NCI-H1694 (cell line): ENCODE data around the gene KIFC3.
"Not testable (repeated sequence)": the region's sequence is repeated elsewhere in the genome, so short reads cannot be mapped to it uniquely, and the experiment has no call there.

Source experiments
- DNase-seq: peaks from one replicate; lab custom pipeline; 2025; lab: John Stamatoyannopoulos, UW

The KIFC3 gene

DNA sequence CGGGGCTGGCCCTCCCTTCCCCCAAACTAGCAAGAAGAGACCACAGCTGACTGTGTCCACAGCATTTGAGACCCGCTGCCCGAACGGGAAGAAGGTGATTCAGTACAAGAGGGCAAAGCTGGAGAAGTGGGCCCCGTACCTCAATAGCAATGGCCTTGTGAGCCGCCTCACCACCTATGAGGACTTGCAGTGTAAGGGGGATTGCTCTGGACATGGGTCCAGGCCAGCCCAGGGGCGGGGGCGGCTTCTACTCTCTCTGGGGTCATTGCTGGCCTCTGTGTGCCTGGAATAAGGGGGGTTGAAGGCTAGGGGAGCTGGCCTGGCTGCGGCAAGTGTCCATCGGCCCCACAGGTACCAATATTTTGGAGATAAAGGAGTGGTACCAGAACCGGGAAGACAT lies 79.6 kb downstream of the KIFC3 start:
- no peak for DNase-seq

DNA sequence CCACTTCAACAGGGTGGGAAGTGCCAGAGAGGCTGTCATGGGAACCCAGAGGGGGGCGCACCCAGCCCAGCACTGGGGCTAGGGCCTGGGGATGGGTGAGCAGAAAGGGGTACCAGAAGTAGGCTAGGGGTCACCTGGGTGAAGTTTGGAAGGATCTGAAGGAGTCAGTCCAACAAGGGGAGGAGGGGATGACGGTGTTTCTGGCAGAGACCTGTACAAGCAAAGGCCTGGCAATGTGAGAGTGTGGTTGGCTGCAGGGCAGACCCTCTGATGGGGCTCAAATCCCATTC lies 80.1 kb downstream of the KIFC3 start:
- no peak for DNase-seq

DNA sequence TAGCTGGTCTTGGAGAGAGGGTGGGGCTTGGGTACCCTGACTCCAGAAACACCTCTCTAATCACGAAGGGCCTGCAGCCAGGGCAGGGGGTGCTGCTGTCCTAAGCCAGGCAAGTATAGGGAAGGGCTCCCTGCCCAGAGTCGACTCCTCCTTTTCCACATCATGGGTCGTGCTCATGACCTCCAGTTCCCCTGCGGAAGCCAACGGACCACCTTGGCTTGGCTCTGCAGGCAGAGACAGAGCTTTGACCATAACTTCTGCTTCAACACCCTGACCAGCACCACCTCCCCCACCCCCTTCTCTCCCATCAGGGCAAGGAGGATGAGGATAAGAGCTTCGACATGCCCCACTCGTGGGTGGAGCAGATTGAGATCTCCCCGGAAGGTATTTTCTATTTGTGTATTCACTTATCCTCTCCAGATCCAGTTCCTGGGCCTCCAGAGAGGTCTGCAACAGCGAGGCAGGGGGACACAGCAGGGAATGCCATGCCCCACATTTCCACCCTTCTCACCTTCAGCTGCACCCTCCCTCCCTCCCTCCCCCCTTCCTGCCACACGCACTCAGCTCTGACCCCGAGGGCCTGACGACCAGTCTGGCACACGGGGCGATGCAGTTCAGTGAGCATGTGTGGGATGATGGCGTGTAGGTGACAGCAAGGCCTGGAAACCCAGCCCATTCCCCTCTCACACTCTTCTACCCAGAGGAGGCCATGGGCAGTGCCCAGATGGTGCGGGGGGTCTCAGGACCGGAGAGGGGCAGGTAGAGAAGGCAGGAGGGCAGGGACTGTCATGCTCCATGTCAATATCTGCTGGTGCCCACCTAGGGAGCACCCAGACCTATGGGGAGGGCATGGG lies 80.7 kb downstream of the KIFC3 start:
- DNase-seq = no peak

DNA sequence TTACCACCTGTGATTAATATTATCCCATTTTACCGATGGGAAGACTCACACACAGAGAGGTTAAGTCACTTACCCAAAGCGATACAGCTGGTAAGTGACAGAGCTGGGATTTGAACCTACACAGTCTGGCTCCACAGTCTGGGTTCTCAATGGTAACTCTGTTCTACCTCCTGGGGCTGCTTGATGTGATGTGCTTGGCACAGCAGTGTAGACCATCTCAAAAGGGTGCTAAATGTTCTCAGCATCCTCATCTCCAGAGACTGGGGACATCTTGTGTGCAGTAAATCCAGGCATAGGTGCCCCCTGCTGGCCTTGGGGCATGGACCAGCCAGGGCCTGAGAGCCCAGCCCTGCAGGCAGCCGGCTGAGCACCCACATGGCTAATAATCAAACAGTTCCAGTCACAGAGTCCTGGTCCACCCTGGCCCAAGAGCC lies 82.1 kb downstream of the KIFC3 start:
- peak; percentile 5 for DNase-seq

DNA sequence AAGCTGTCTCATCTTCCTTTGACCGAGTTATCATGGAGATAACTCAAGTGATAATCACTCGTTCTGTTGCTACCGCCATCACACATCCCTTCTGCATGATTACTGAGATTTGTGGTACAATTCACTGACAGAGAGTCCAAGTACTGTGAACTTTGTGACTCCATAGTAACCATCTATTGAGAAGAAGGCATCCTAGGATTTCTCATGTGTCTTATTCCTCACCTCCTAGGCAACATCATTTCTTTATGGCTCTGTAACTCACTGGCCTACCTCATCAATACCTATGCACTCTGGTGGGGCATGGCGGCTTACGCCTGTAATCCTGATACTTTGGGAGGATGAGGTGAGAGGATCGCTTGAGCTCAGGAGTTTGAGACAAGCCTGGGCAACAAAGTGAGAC lies 88.2 kb downstream of the KIFC3 start:
- DNase-seq = no peak

DNA sequence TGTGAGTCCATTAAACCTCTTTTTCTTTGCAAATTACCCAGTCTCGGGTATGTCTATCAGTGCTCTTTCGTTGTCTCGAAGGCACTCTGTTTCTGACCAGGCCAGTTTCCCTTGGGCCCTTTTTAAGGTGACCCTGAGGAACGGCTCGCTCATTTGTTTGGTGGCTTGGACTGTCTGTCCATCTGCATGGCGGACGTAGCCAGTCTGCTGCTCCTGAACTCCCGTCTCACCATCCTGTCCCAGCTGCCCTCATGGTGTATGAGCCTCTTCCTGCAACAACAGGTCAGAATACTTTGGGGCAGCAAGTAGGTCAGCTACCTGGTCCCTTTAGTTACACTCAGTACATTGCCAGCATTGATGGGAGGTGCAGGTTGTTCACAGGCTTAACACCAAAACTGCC lies 88.7 kb downstream of the KIFC3 start:
- no peak for DNase-seq

DNA sequence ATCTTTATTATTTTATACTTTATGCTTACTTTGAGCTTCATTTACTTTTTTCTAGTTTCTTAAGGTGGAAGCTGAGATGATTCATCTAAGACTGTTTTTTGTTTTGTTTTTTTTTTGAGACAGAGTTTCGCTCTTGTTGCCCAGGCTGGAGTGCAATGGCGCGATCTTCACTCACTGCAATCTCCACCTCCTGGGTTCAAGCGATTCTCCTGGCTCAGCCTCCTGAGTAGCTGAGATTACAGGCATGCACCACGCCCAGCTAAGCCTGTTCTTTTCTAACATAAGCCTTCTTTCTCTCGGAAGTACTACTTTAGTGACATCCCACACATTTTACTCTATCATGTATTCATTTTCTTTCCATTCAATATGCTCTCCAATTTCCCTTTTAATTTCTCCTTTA lies 89.7 kb downstream of the KIFC3 start:
- DNase-seq = not testable (repeated sequence)

DNA sequence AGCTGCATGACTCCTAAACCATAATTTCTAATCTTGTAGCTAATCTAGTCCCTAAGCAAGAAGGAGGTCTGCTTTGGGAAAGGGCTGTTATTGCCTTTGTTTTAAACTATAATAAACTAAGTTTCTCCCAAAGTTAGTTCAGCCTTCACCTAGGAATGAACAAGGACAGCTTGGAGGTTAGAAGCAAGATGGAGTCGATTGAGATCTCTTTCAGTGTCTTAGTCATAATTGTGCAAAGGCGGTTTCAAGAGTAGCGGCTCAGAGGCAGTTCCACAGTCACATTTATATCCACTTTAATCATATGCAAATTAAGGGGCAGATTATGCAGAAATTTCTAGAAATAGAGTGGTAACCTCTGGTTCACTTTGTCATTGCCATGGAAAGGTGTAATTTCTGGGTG lies 90.3 kb downstream of the KIFC3 start:
- no peak for DNase-seq

DNA sequence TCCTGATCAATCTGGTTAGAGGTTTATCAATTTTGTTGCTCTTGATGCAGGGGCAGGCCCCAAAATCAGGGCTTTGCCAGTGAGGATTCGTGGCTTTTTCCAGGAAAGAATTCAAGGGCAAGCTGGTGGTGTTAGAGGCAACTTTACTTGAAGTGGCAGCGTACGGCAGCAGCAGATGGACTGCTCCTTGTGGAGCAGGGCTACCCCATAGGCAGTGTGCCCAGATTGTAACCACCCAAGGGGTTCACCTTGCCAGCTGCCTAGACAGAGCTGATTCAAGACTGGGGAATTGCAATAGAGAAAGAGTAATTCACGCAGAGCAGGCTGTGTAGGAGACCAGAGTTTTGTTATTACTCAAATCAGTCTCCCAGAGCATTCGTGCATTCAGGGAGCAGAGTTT lies 90.9 kb downstream of the KIFC3 start:
- peak; percentile 1 for DNase-seq

DNA sequence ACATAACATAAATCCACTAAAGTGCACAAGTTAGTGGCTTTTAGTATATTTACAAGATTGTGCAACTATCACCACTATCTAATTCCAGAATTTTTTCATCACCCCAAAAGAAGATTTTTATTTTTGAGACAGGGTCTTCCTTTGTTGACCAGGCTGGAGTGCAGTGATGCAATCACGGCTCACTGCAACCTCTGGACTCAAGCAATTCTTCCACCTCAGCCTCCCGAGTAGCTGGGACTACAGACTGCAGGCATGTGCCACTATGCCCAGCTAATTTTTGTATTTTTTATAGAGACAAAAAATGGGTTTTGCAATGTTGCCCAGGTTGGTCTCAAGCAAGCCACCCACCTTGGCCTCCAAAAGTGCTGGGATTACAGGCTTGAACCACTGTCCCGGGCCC lies 92.6 kb downstream of the KIFC3 start:
- DNase-seq = no peak
